ENCODE results near the gene MTERF4. TPM values are rescaled to one million over a fixed set of nuclear protein-coding genes. Genes with fewer than 3 reads are reported as not detected.

The MTERF4 gene
- total and polyA plus RNA-seq, 3 experiments from 2014 or later: 46.4 to 49.2 (median 48.0) TPM

DNA sequence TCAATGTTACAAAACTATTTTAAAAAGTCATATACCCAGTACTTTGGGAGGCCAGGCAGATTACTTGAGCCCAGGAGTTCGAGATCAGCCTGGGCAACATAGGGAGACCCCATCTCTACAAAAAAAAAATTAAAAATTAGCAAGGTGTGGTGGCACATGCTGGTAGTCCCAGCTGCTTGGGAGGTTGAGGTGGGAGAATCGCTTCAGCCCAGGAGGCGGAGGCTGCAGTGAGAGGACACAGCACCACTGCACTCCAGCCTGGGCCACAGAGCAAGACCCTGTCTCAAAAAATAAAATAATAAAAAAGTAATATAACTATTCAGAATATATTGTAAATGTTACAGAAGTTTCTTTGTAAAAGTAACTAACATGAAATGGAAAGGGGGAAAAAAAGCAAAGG, 45.2 kb upstream of the MTERF4 start:
- Histone ChIP-seq H3K27ac (ENCODE audit: low read depth, low read length) (no peak overlapping the region), H3K4me3 (ENCODE audit: low read length) (no peak overlapping the region), H3K4me1 (ENCODE audit: insufficient read depth, low read length) (peaks cover 25% of the 10 kb centered on the region), H3K27me3 (ENCODE audit: insufficient read depth, low read length, poor library complexity, severe bottlenecking) (no peaks in the 10 kb centered on the region), H3K36me3 (ENCODE audit: insufficient read depth, low read length) (no peaks in the 10 kb centered on the region), H3K9me3 (ENCODE audit: low read length) (no peaks in the 10 kb centered on the region)
- ChIA-PET POLR2A (interaction anchor here (0.7 kb wide), 1 partner anchor 37 kb away, joined by 3 read pairs; no protein-coding TSS in a partner anchor), CTCF (no interaction called here)
- Mint-ChIP-seq H3K9me3 (no peaks in the 10 kb centered on the region), H3K4me3 (peak overlapping the region in 6 of 7 donors; percentile 26 to 95 (median 86)), H3K4me1 (peaks cover 29 to 56% (median 42%) of the 10 kb centered on the region in 3 donors), H3K27ac (peak overlapping the region in 1 of 8 donors; percentile 85), H3K36me3 (peaks cover 1 to 43% (median 4%) of the 10 kb centered on the region in 3 donors), H3K27me3 (peaks cover 0 to 3% of the 10 kb centered on the region in 2 donors)
- DNase-seq: no peak

DNA sequence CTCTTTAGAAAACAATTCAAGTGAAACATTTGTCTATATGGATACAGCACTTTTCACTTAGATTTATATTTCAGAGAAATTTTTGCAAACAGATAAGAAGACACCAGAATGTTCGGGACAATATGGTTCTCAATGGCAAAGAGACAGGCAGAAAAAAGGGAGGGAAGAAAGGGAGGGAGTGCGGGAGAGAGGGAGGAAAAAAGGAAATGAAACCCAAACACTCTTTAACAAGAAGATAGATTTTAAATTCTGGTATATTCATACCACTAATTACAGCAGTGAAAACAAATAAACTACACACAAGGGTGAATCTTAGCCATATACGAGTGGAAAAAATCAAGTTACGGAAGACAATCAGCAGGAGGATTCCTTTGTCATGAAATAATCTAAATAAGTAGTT, 44.2 kb upstream of the MTERF4 start:
- Histone ChIP-seq H3K36me3 (ENCODE audit: insufficient read depth, low read length) (no peaks in the 10 kb centered on the region), H3K4me3 (ENCODE audit: low read length) (no peak overlapping the region), H3K27ac (ENCODE audit: low read depth, low read length) (no peak overlapping the region), H3K27me3 (ENCODE audit: insufficient read depth, low read length, poor library complexity, severe bottlenecking) (no peaks in the 10 kb centered on the region), H3K9me3 (ENCODE audit: low read length) (no peaks in the 10 kb centered on the region), H3K4me1 (ENCODE audit: insufficient read depth, low read length) (peaks cover 15% of the 10 kb centered on the region)
- peaks cover 5 to 49% (median 7%) of the 10 kb centered on the region in 3 donors for H3K36me3 Mint-ChIP-seq
- no peak for DNase-seq
- H3K9me3 Mint-ChIP-seq: no peaks in the 10 kb centered on the region
- peaks cover 0 to 3% of the 10 kb centered on the region in 2 donors for H3K27me3 Mint-ChIP-seq
- peaks cover 19 to 45% (median 31%) of the 10 kb centered on the region in 3 donors for H3K4me1 Mint-ChIP-seq
- no peak overlapping the region for H3K27ac Mint-ChIP-seq
- peak overlapping the region in 1 of 7 donors; percentile 95 for H3K4me3 Mint-ChIP-seq
- ChIA-PET POLR2A (interaction anchor here (1.3 kb wide), 1 partner anchor 37 kb away, joined by 3 read pairs; no protein-coding TSS in a partner anchor), CTCF (interaction anchor here (1.4 kb wide), 1 partner anchor 68 kb away, joined by 7 read pairs; no protein-coding TSS in a partner anchor)

DNA sequence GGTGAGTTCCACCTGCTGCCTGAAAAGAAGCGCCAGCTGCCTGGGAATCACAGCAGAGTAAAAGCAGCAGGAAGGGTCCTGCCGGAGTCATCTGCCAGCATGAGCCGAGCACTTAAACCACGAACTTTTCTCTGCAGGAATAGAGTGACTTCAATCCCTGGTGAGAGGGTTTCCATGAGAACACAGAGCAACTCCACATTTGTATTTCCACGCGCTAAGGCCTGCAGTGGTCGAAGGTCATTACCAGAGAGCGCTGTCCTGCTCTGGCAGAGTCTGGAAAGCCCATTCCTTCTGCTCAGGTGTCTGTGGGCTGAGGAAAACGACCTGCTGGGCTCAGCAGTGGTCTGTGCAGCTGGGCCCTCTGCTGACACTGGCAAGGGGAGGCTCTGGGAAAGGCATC, 40.5 kb upstream of the MTERF4 start:
- H3K4me3 Mint-ChIP-seq: no peak overlapping the region
- CTCF ChIA-PET: no interaction called here

DNA sequence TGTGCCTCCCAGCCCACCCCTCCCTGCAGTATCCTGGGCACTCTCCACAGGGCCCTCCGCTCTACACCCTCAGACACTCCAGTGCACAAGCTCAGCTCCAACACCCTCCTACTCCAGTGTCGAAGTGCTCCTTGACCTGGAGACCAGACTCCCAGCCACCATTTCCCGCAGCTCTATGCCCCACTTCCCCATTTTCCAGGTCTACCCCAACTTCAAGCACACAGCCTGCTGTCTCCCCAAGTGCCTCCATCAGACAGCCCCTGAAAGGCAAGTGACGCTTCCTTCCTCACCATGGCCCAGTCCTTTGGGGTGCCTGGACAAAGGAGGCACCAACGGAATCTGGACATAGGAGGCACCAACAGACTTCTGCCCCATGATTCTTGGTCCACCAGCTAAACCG, 40.0 kb upstream of the MTERF4 start:
- H3K4me1 Mint-ChIP-seq: peaks cover 1 to 19% (median 8%) of the 10 kb centered on the region in 3 donors
- Histone ChIP-seq H3K36me3 (ENCODE audit: insufficient read depth, low read length) (peaks cover 9% of the 10 kb centered on the region), H3K9me3 (ENCODE audit: low read length) (no peaks in the 10 kb centered on the region), H3K27me3 (ENCODE audit: insufficient read depth, low read length, poor library complexity, severe bottlenecking) (no peaks in the 10 kb centered on the region), H3K27ac (ENCODE audit: low read depth, low read length) (no peak overlapping the region), H3K4me3 (ENCODE audit: low read length) (no peak overlapping the region), H3K4me1 (ENCODE audit: insufficient read depth, low read length) (no peaks in the 10 kb centered on the region)
- peak overlapping the region in 1 of 8 donors; percentile 61 for H3K27ac Mint-ChIP-seq
- ChIA-PET POLR2A (no interaction called here), CTCF (no interaction called here)
- H3K27me3 Mint-ChIP-seq: no peaks in the 10 kb centered on the region
- H3K36me3 Mint-ChIP-seq: peaks cover 12 to 74% (median 19%) of the 10 kb centered on the region in 3 donors
- H3K4me3 Mint-ChIP-seq: no peak overlapping the region
- DNase-seq: no peak
- no peaks in the 10 kb centered on the region for H3K9me3 Mint-ChIP-seq

More for the DNA sequence above, 40.5 kb upstream of the MTERF4 start:
- H3K36me3 Mint-ChIP-seq: peaks cover 12 to 70% (median 19%) of the 10 kb centered on the region in 3 donors
- Histone ChIP-seq H3K9me3 (ENCODE audit: low read length) (no peaks in the 10 kb centered on the region), H3K27ac (ENCODE audit: low read depth, low read length) (no peak overlapping the region), H3K4me1 (ENCODE audit: insufficient read depth, low read length) (no peaks in the 10 kb centered on the region), H3K36me3 (ENCODE audit: insufficient read depth, low read length) (peaks cover 9% of the 10 kb centered on the region), H3K4me3 (ENCODE audit: low read length) (no peak overlapping the region), H3K27me3 (ENCODE audit: insufficient read depth, low read length, poor library complexity, severe bottlenecking) (no peaks in the 10 kb centered on the region)
- peaks cover 1 to 22% (median 8%) of the 10 kb centered on the region in 3 donors for H3K4me1 Mint-ChIP-seq
- H3K27me3 Mint-ChIP-seq: no peaks in the 10 kb centered on the region
- no peaks in the 10 kb centered on the region for H3K9me3 Mint-ChIP-seq
- POLR2A ChIA-PET: no interaction called here
- DNase-seq: no peak
- no peak overlapping the region for H3K27ac Mint-ChIP-seq

DNA sequence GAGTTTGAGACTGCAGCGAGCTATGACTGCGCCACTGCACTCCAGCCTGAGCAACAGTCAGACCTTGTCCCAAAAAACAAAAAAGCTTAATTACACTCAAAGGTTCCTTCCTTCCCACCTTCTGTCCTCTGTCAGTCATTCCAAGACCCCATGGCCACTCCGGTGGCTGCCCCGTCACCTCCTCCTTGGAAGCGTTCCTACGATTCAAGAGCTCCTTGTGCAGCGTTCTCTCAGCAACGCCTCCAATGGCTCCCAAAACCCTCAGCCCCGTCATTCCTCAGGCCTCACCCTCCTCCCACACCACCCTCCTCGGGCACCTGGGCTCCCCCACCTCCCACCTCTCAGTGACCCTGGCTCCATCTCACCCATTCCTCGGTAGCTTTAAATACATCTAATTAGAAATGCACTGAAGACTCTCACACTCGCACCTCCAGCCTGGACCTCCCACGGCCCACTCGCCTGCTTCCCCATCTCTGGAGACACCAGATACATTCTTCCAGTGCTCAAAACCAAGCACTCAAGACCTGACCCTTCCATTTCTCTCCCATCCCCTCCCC, 39.2 kb upstream of the MTERF4 start:
- CTCF ChIA-PET: interaction anchor here (2.2 kb wide), 1 partner anchor 8 kb away, joined by 8 read pairs; the partner anchor contains the start of genes PASK and PPP1R7

DNA sequence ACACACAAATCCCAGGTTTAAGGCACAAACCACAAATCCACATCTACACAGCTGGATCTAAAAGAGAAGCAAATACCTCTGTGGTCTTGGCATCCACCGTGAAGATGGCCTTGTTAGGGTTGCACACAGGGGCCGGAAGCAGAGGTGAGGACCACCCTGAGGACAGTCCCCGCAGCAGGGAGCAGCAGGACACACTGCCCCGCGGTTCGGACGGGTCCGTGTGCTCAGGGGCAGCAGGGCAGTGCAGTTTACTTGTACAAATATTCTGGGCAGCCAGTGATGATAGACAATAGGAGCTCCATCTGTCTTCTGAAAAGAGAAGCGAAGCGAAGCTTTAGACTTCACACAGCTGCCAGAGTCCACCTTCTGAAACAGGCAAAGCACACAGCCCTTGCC, 38.4 kb upstream of the MTERF4 start:
- no peaks in the 10 kb centered on the region for H3K9me3 Mint-ChIP-seq
- CTCF ChIA-PET: interaction anchor here (2.2 kb wide), 1 partner anchor 9 kb away, joined by 8 read pairs; the partner anchor contains the start of genes PASK and PPP1R7
- Histone ChIP-seq H3K27me3 (ENCODE audit: insufficient read depth, low read length, poor library complexity, severe bottlenecking) (no peaks in the 10 kb centered on the region), H3K4me3 (ENCODE audit: low read length) (no peak overlapping the region), H3K36me3 (ENCODE audit: insufficient read depth, low read length) (peaks cover 9% of the 10 kb centered on the region), H3K9me3 (ENCODE audit: low read length) (no peaks in the 10 kb centered on the region), H3K27ac (ENCODE audit: low read depth, low read length) (no peak overlapping the region), H3K4me1 (ENCODE audit: insufficient read depth, low read length) (no peaks in the 10 kb centered on the region)
- H3K36me3 Mint-ChIP-seq: peaks cover 12 to 89% (median 19%) of the 10 kb centered on the region in 3 donors
- H3K4me1 Mint-ChIP-seq: peaks cover 0 to 8% (median 1%) of the 10 kb centered on the region in 3 donors
- DNase-seq: no peak
- H3K27ac Mint-ChIP-seq: no peak overlapping the region
- no peaks in the 10 kb centered on the region for H3K27me3 Mint-ChIP-seq
- POLR2A ChIA-PET: no interaction called here
- H3K4me3 Mint-ChIP-seq: no peak overlapping the region

More for the DNA sequence above, 39.2 kb upstream of the MTERF4 start:
- POLR2A ChIA-PET: no interaction called here
- H3K27ac ChIP-seq (ENCODE audit: low read depth, low read length): no peak overlapping the region
- no peaks in the 10 kb centered on the region for H3K27me3 Mint-ChIP-seq
- no peaks in the 10 kb centered on the region for H3K9me3 ChIP-seq (ENCODE audit: low read length)
- no peaks in the 10 kb centered on the region for H3K4me1 ChIP-seq (ENCODE audit: insufficient read depth, low read length)
- no peak for DNase-seq
- no peak overlapping the region for H3K4me3 ChIP-seq (ENCODE audit: low read length)
- peaks cover 12 to 82% (median 19%) of the 10 kb centered on the region in 3 donors for H3K36me3 Mint-ChIP-seq
- H3K36me3 ChIP-seq (ENCODE audit: insufficient read depth, low read length): peaks cover 9% of the 10 kb centered on the region
- H3K4me1 Mint-ChIP-seq: peaks cover 1 to 11% (median 3%) of the 10 kb centered on the region in 3 donors
- no peaks in the 10 kb centered on the region for H3K9me3 Mint-ChIP-seq
- no peaks in the 10 kb centered on the region for H3K27me3 ChIP-seq (ENCODE audit: insufficient read depth, low read length, poor library complexity, severe bottlenecking)
- peak overlapping the region in 1 of 8 donors; percentile 88 for H3K27ac Mint-ChIP-seq
- no peak overlapping the region for H3K4me3 Mint-ChIP-seq

DNA sequence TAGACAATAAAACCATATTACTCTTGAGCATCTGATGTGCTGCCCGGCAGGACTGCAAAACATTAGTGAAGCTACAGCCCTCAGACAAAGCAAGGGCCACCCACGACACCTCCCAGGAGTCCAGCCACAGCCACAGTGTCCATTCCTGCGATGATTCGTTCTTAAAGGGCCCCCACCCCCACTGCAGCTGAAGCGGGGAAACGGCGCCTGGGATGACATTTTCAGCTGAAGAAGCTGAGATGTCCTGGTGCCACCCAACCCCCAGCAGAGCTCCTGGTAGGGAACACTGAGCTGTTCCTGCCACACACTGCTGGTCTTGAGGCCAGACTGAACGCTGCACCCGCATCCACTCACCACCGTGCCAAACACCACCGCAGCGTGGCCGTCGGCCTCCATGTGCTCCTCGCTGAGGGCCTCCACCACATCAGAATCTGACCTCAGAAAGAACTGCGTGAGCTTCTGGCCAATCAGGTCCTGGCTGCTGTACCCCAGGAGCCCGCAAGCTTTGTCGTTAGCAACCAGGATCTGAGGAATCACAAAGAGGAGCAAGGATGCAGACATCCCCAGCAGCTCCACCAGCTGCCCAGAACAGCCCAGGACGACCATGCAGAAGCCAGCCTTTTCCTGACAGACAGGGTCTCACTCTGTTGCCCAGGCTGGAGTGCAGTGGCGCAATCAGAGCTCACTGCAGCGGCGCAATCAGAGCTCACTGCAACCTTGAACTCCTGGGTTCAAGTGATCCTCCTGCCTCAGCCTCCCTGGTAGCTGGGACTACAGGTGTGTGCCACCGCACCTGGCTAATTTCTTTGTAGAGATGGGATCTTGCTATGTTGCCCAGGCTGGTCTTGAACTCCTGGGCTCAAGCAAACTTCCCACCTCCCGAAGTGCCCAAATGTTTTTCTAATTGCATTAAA, 37.7 kb upstream of the MTERF4 start:
- no peak for DNase-seq
- no peaks in the 10 kb centered on the region for H3K9me3 Mint-ChIP-seq
- H3K27me3 ChIP-seq (ENCODE audit: insufficient read depth, low read length, poor library complexity, severe bottlenecking): no peaks in the 10 kb centered on the region
- H3K4me1 ChIP-seq (ENCODE audit: insufficient read depth, low read length): no peaks in the 10 kb centered on the region
- peaks cover 0 to 8% (median 1%) of the 10 kb centered on the region in 3 donors for H3K4me1 Mint-ChIP-seq
- H3K27me3 Mint-ChIP-seq: no peaks in the 10 kb centered on the region
- ChIA-PET CTCF (interaction anchor here (2.2 kb wide), 1 partner anchor 10 kb away, joined by 8 read pairs; the partner anchor contains the start of genes PASK and PPP1R7), POLR2A (no interaction called here)
- peaks cover 9% of the 10 kb centered on the region for H3K36me3 ChIP-seq (ENCODE audit: insufficient read depth, low read length)
- no peak overlapping the region for H3K4me3 ChIP-seq (ENCODE audit: low read length)
- no peaks in the 10 kb centered on the region for H3K9me3 ChIP-seq (ENCODE audit: low read length)
- H3K27ac Mint-ChIP-seq: peak overlapping the region in 1 of 8 donors; percentile 55
- no peak overlapping the region for H3K4me3 Mint-ChIP-seq
- H3K36me3 Mint-ChIP-seq: peaks cover 12 to 92% (median 19%) of the 10 kb centered on the region in 3 donors
- no peak overlapping the region for H3K27ac ChIP-seq (ENCODE audit: low read depth, low read length)

All from CD8-positive, alpha-beta memory T cell (primary cell).